Hepatocyte (in vitro differentiated cells): ENCODE results near the gene METTL25. TPM values are rescaled to one million over a fixed set of nuclear protein-coding genes. Genes with fewer than 3 reads are reported as not detected.

ENCODE experiments used
- DNase-seq: peaks from one replicate; pipeline ENCODE4 v3.0.0-alpha.2; 2016; ENCODE audit warnings: low spot score
- H2AFZ ChIP-seq: fragments of 200-600 bp; sonication (generic); 2 replicates; pipeline ENCODE4 v1.6.0; 2016; ENCODE audit warnings: antibody characterized with exemption, mild to moderate bottlenecking
- H3K27ac ChIP-seq: fragments of 200-600 bp; sonication (generic); 2 replicates; pipeline ENCODE4 v1.5.1; 2016; ENCODE audit warnings: mild to moderate bottlenecking
- H3K27me3 ChIP-seq: fragments of 200-600 bp; sonication (generic); 2 replicates; pipeline ENCODE4 v1.6.1; 2016
- H3K36me3 ChIP-seq: fragments of 200-600 bp; sonication (generic); replicated peaks from 2 replicates; pipeline ENCODE4 v1.5.1; 2016; ENCODE audit warnings: low read depth; ENCODE audit not compliant: insufficient read depth
- H3K4me1 ChIP-seq: fragments of 200-600 bp; sonication (generic); 2 replicates; pipeline ENCODE4 v1.5.1; 2016; ENCODE audit warnings: mild to moderate bottlenecking, moderate library complexity; ENCODE audit not compliant: insufficient read depth
- H3K4me2 ChIP-seq: fragments of 200-600 bp; sonication (generic); 2 replicates; pipeline ENCODE4 v1.6.0; 2016
- H3K4me3 ChIP-seq: fragments of 200-600 bp; sonication (generic); 2 replicates; pipeline ENCODE4 v1.5.1; 2016; ENCODE audit warnings: mild to moderate bottlenecking
- H3K79me2 ChIP-seq: fragments of 200-600 bp; sonication (generic); 2 replicates; pipeline ENCODE4 v1.6.0; 2017; ENCODE audit warnings: mild to moderate bottlenecking
- H3K9me2 ChIP-seq: fragments of 200-600 bp; sonication (generic); replicated peaks from 2 replicates; pipeline ENCODE4 v1.6.0; 2017; ENCODE audit warnings: mild to moderate bottlenecking; ENCODE audit not compliant: insufficient read depth
- H3K9me3 ChIP-seq: fragments of 200-600 bp; sonication (generic); 2 replicates; pipeline ENCODE4 v1.5.1; 2016; ENCODE audit warnings: low read depth, mild to moderate bottlenecking
- H4K20me1 ChIP-seq: fragments of 200-600 bp; sonication (generic); 2 replicates; pipeline ENCODE4 v1.6.0; 2016; ENCODE audit warnings: mild to moderate bottlenecking; ENCODE audit not compliant: insufficient read depth, poor library complexity, severe bottlenecking
- EZH2 ChIP-seq: fragments of 200-600 bp; sonication (generic); IDR thresholded peaks from 2 replicates; pipeline ENCODE4 v1.6.1; 2016; ENCODE audit warnings: antibody characterized with exemption, mild to moderate bottlenecking, borderline replicate concordance
- EZH2phosphoT487 ChIP-seq: fragments of 200-600 bp; sonication (generic); IDR thresholded peaks from one replicate; pipeline ENCODE4 v1.6.1; 2018; ENCODE audit warnings: antibody characterized with exemption, mild to moderate bottlenecking, low read depth, moderate library complexity; ENCODE audit not compliant: unreplicated experiment, severe bottlenecking
- WGBS: methylation state at CpG from one replicate; pipeline ENCODE4 v1.1.6; 2016; ENCODE audit warnings: low lambda C conversion rate; ENCODE audit errors: missing lambda C conversion rate; 5-methylcytosine and 5-hydroxymethylcytosine counted together
- polyA plus RNA-seq: library from polyadenylated mRNA; unstranded; fragments of >200 nt; fragmentation: Nextera tagmentation; extraction: Ambion mirVana; gene quantifications from 2 replicates; pipeline ENCODE4 v1.2.1, GENCODE V29; 2016
- total RNA-seq: library from RNA; depleted of rRNA; stranded (reverse); fragments of >200 nt; gene quantifications from 2 replicates; pipeline ENCODE4 v1.2.3, GENCODE V29; 2014
- TF ChIP-seq, protein P1 (sequence below): fragments of 200-600 bp; sonication (generic); IDR thresholded peaks from 2 replicates; pipeline ENCODE4 v1.5.1; 2016; ENCODE audit warnings: antibody characterized with exemption, mild to moderate bottlenecking; ENCODE audit not compliant: poor library complexity

METTL25 gene
- total and polyA plus RNA-seq, 2 experiments from 2014 or later: 9.9 to 21.9 TPM

DNA sequence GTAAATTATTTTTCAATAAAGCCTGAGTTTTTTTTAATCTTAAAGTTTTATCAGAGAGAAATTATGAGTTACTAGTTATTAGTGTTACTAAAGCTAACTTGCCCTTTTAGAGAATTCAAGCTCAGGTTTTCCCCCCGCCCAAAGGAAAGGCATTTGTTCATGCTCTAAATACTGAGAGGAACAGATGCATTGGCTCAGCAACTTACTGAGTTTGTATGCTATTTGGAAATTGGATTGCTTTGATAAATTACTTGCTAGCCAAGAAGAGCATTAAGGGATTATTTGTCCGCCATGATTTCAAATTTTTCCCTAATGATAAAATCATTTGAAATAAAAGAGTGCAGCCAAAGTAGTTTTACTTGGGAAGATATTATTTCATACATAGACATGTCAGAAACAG, 149.4 kb downstream of the METTL25 start:
- DNase-seq: no peak
- H3K36me3 ChIP-seq: no peaks in the 10 kb centered on the region
- H4K20me1 ChIP-seq: no peaks in the 10 kb centered on the region
- TF ChIP-seq EZH2phosphoT487 (no peak), EZH2 (no peak)
- TF ChIP-seq, protein P1, sequence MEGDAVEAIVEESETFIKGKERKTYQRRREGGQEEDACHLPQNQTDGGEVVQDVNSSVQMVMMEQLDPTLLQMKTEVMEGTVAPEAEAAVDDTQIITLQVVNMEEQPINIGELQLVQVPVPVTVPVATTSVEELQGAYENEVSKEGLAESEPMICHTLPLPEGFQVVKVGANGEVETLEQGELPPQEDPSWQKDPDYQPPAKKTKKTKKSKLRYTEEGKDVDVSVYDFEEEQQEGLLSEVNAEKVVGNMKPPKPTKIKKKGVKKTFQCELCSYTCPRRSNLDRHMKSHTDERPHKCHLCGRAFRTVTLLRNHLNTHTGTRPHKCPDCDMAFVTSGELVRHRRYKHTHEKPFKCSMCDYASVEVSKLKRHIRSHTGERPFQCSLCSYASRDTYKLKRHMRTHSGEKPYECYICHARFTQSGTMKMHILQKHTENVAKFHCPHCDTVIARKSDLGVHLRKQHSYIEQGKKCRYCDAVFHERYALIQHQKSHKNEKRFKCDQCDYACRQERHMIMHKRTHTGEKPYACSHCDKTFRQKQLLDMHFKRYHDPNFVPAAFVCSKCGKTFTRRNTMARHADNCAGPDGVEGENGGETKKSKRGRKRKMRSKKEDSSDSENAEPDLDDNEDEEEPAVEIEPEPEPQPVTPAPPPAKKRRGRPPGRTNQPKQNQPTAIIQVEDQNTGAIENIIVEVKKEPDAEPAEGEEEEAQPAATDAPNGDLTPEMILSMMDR: no peak
- no peaks in the 10 kb centered on the region for H3K9me2 ChIP-seq
- H2AFZ ChIP-seq: no peak overlapping the region
- WGBS: 72% methylated on average over 2 of the region's 2 CpGs
- H3K4me2 ChIP-seq: no peak overlapping the region
- H3K4me3 ChIP-seq: no peak overlapping the region
- no peaks in the 10 kb centered on the region for H3K9me3 ChIP-seq
- no peak overlapping the region for H3K27ac ChIP-seq
- no peaks in the 10 kb centered on the region for H3K27me3 ChIP-seq
- no peaks in the 10 kb centered on the region for H3K4me1 ChIP-seq
- no peaks in the 10 kb centered on the region for H3K79me2 ChIP-seq

DNA sequence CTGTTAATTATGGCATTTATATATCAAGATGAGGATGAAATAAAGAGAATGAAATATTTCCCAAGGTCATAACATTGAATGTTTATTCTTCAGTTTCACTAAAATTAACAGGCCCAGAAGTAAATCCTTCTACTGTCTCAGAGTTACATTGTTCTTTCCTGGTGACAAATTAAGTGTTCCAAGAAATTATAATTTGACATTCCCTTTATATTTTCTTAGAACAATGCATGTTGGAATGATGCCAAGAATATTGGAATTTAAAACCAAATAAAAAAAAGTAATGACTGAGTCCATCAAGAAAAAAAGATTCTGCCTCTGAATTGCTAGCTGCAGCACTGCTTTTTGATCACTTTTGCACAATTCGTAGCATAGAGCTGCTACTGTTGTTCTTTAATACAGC, 152.1 kb downstream of the METTL25 start:
- Histone ChIP-seq H2AFZ (no peak overlapping the region), H4K20me1 (no peaks in the 10 kb centered on the region), H3K36me3 (no peaks in the 10 kb centered on the region), H3K4me1 (no peaks in the 10 kb centered on the region), H3K27ac (no peak overlapping the region), H3K79me2 (no peaks in the 10 kb centered on the region), H3K27me3 (no peaks in the 10 kb centered on the region), H3K4me3 (no peak overlapping the region), H3K9me3 (no peaks in the 10 kb centered on the region), H3K4me2 (no peak overlapping the region), H3K9me2 (no peaks in the 10 kb centered on the region)
- 91% methylated on average over 1 of the region's 1 CpG for WGBS
- DNase-seq: no peak
- no peak for TF ChIP-seq EZH2phosphoT487
- TF ChIP-seq, protein P1: no peak
- no peak for TF ChIP-seq EZH2

DNA sequence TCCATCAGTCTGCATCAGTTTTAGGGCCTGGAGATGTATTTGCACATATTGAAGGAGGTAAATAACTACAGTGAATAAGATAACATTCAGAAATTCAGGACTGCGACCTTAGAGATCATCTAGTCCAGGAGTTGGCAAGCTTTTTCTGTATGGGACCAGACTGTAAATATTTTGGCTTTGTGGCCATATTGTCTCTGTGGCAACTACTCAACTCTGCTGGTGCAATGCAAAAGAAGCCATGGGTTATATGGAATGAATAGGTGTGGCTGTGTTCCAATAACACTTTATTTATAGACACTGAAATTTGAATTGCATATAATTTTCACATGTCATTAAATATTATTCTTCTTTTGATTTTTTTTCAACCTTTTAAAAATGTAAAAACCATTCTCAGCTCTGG, 156.6 kb downstream of the METTL25 start:
- TF ChIP-seq, protein P1: no peak
- no peak for TF ChIP-seq EZH2
- no peak for TF ChIP-seq EZH2phosphoT487
- no peaks in the 10 kb centered on the region for H4K20me1 ChIP-seq

DNA sequence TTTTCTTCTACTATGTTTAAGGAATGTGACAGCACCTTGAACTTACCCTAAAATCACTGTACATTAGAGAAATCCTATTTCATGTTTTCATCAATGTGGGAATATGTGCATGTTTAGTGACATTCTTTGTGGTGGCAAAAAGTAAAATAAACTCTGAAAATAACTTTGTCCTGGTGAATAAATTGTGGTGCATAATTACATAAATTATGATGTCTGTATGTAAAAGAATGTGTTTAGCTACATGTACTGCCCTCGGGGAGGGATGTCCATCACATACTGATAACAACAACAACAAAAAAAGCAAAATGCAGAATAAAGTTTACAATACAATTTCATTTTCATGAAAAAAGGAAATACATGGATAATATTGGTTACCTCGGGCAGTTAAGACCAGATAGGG, 157.3 kb downstream of the METTL25 start:
- H2AFZ ChIP-seq: no peak overlapping the region
- no peak for TF ChIP-seq EZH2
- TF ChIP-seq EZH2phosphoT487: no peak
- TF ChIP-seq, protein P1: no peak
- 88% methylated on average over 2 of the region's 2 CpGs for WGBS
- H3K4me3 ChIP-seq: no peak overlapping the region
- no peak overlapping the region for H3K4me2 ChIP-seq
- DNase-seq: no peak
- no peaks in the 10 kb centered on the region for H3K27me3 ChIP-seq
- no peak overlapping the region for H3K27ac ChIP-seq
- no peaks in the 10 kb centered on the region for H3K79me2 ChIP-seq
- no peaks in the 10 kb centered on the region for H3K9me2 ChIP-seq
- no peaks in the 10 kb centered on the region for H3K36me3 ChIP-seq
- no peaks in the 10 kb centered on the region for H3K4me1 ChIP-seq
- no peaks in the 10 kb centered on the region for H3K9me3 ChIP-seq
- no peaks in the 10 kb centered on the region for H4K20me1 ChIP-seq

More for the DNA sequence above, 156.6 kb downstream of the METTL25 start:
- Histone ChIP-seq H3K9me2 (no peaks in the 10 kb centered on the region), H3K9me3 (no peaks in the 10 kb centered on the region), H3K4me3 (no peak overlapping the region), H2AFZ (no peak overlapping the region), H3K79me2 (no peaks in the 10 kb centered on the region), H3K4me2 (no peak overlapping the region), H3K27me3 (no peaks in the 10 kb centered on the region), H3K27ac (no peak overlapping the region), H3K4me1 (no peaks in the 10 kb centered on the region), H3K36me3 (no peaks in the 10 kb centered on the region)
- no peak for DNase-seq
- 94% methylated on average over 1 of the region's 1 CpG for WGBS
